Vein endothelial cell (primary cell): ENCODE results near the gene C1orf146. TPM values are rescaled to one million over a fixed set of nuclear protein-coding genes. Genes with fewer than 3 reads are reported as not detected.

ENCODE experiments used
- total RNA-seq: library from RNA; depleted of rRNA; stranded (reverse); fragments of >200 nt; gene quantifications from 2 replicates; pipeline ENCODE4 v1.2.3, GENCODE V29; 2012

Gene C1orf146, protein sequence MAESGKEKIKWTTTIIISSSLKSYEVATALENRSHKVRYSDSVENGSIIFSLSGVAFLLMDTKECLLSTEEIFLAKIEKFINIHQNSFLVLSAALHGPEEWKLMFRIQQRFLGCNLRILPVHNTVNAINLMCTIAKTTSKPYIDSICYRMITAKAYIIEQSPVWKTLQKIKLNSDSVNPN
- not detected in 2 replicates for total RNA-seq

DNA sequence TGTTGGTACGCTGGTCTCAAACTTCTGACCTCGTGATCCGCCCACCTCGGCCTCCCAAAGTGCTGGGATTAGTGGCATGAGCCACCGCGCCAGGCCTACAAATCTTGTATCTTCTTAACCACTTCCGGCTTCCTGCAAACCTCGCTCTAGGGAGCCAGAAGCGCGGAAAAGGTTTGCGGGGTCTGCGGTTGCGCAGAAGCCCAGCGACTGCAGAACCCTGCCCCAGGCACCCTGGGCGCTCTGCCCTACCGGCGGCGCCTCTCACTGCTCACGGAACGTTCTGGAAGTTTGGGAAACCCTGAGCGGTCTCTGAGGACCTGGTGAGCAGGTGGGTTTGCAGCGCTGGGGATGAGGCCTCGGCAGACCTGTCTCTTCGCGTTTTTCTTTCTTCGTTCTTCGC, at the start of gene C1orf146:
Gene C1orf146, plus strand, starts transcription at position 195 of the 400 bp plus-strand sequence. CDS start 13,506 bp downstream, outside the sequence.

Other genes with a start within 250 kb of the C1orf146 start
- 8.8 and 15.0 TPM in 2 replicates for gene EPHX4, start 187.9 kb upstream of the C1orf146 start, total RNA-seq
- not detected in 2 replicates for gene SETSIP, start 142.5 kb upstream of the C1orf146 start, total RNA-seq
- gene BTBD8, start 137.6 kb upstream of the C1orf146 start, total RNA-seq: 2.0 and 2.1 TPM in 2 replicates
- gene GLMN, start 81.1 kb downstream of the C1orf146 start, total RNA-seq: 6.2 and 13.2 TPM in 2 replicates
- 5.6 and 16.4 TPM in 2 replicates for gene RPAP2, start 81.1 kb downstream of the C1orf146 start, total RNA-seq